ENCODE data around the gene ATP6V0D1.
A peak's percentile ranks its signal among the peaks of the same experiment; 100 is the strongest.

Gene ATP6V0D1

DNA sequence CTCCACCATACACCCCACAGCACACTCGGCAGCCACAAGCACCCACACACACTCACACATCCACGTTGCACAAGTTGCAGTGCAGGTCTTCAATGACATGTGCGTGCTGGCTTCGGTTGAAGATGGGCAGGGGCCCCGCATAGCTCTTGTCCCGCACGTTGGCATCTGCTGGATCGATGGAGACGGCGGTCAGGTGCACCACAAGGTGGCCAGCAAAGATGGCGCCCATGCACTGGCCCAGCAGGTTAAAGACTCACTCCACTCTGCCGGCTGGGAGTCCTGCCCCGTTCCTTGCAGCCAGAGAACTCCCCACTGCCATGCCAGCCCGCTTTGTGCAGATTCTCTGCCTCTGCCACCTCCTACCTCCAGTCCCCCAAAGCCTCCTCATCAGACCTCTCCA, 80.1 kb downstream of the ATP6V0D1 start:
- DNase-seq: no peak

DNA sequence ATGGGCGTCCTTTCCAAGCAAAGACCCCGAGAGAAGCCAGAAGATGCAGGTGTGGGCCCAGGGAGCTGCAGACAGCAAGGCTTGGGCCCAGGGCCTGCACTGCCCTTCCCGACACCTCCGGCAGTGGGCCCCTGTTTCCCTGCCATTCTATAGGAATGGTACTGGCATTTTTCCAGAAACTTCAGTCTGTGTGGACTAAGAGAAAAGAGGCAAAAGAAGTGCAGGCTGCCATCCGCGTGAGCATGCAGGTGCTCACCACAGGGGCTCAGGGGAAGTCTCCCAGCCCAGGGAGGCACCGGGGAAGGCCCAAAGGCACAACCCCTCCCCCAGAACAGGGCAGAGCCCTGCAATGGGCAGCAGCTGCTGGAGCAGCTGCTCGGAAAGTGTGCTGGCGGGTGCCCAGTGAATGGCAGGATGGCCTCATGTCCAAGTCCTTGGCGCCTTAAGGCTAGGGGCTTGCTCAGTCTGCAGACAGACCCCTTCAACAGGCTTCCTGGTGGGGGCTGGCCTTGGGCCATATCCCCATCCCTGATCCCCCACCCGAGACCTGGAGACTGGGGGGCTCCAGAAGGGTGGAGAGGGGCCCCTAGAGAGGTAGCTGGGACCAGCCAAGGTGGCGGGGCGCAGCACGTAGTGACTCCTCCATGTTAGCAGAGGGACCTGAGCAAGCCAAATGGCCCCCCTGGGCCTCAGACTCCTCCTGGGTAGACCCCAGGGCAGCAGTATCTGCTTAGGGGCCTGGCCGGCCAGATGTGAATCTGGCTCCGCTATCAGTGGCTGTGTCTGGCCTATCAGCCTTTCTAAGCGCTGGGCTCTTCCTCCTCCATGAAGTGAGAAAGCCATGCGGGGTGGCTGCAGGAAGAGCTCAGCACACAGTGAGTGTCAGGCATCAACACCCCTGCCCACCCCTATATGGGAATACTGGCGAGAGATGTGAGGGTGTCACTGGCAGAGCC, 80.9 kb downstream of the ATP6V0D1 start:
- no peak for DNase-seq

DNA sequence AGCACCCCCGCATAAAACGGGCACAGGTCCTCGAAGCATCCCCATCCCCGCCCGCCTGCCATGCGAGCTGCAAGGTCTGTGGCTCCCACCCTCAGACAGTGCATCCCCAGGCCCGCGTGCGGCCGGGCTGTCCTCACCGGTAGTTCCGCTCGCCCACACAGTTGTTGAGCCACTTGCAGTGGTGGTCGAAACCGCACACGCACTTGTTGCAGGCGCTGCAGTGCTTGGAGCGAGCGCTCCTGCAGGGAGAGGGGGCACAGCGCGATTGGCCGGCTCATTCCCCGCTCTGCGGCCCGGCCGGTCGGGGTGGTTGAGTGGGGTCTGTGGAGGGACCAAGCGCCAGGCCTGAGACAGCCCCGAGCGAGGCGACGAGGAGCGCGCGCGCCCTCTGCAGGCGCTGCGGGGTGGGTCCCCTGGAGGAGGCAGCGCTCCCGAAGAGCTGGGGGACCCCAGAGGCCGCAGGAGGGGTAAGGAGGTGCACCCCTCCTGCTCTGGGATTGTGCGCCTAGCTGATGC, 81.7 kb downstream of the ATP6V0D1 start:
- DNase-seq: peak; percentile 49

DNA sequence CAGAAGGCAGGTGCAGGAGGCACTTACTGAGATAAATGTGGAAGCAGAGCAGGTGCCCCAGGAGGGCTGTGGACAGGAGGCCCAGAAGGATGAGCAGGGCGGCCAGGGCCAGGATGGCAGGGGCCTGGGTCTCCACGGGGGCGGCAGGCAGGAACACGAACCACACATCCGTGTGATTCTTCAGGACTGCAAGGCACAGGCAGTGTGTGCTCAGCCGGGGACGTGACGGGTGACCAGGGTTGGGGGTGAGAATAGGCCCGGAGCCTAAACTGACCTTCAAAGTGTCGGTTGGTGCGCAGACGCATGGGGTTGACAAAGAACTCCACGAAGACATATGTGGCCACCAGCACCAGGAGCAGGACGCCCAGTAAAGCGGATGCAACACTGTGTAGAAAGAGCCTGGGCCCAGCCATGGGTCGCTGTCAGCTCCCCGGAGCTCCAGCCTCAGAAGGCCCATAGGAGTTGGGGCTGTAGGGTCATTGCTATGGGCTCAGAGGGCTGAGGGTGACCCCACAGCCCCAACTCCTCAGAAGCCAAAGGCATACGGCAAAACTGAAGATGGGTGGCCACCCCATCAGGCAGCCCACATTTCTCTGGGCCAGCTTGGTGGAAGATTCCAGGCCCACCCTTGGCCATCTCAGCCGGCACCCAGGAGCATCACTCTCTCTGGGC, 82.3 kb downstream of the ATP6V0D1 start:
- no peak for DNase-seq

DNA sequence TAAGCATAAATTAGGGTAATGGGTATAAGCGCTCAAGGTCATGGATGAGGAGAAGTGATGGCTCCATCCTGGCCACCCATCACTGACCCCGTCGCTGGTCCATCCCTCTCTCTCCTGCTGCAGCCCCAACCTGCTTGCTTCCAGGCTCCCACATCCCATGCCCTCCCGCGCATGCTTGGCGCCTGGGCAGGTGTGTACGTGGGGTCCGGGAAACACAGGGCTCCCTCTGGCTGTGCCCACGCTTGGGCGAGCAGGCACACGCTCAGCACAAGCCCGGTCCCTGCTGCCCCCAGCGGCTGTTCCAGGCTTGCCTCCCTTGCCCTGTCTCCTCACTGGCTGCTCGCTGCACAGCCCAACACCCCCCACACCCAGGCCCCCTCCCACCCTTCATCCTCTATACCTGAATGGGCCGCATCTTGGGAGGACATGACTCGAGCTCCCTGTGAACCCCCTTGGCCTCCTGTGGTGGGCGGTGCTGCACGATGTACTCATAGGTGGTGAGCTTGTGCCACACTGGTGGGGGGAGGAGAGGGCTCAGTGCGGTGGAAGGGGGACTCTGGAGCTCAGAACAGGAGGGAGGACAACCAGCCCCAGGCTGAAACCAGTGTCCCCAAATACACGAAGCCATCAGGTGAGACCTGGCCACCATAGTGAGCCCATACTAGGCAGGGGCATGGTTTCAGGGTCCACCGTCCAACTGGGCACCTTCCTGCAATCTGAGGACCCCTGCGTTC, 83.0 kb downstream of the ATP6V0D1 start:
- no peak for DNase-seq

DNA sequence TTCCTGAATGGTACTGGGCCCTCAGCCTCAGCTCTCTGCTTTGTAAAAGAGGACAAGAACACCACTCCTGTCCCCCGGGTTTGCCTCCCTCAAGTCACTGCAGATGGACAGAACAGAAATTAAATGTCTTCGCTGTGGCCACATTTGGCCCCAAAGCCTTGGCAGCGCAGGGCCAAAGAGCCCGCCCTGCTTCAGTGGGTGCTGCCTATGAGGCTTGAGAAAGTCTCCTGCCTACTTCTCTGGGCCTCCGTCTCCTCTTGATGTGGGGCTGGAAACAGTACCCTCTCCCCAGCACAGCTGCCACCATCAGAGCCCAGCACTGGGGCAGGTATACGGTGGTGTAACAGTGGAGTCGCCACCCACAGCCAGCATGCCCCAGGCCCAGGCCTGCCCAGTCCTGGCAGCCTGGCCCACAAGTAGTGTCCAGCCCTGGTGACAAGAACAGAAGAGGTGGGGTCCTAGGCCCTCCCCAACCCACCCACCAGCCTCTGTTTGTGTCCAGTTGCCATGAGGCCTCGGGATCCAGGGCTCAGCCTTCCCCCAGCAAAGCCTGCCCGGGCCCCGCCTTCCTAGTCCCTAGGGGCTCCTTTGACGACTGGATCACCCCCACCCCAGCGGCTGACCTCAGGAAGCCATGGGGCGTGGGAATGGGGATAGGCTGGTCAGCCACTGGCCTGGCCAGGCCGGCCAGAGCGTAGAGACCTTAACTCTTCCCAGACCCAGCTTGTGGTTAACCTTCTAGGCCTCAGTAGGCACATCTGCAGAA, 83.7 kb downstream of the ATP6V0D1 start:
- DNase-seq: no peak

DNA sequence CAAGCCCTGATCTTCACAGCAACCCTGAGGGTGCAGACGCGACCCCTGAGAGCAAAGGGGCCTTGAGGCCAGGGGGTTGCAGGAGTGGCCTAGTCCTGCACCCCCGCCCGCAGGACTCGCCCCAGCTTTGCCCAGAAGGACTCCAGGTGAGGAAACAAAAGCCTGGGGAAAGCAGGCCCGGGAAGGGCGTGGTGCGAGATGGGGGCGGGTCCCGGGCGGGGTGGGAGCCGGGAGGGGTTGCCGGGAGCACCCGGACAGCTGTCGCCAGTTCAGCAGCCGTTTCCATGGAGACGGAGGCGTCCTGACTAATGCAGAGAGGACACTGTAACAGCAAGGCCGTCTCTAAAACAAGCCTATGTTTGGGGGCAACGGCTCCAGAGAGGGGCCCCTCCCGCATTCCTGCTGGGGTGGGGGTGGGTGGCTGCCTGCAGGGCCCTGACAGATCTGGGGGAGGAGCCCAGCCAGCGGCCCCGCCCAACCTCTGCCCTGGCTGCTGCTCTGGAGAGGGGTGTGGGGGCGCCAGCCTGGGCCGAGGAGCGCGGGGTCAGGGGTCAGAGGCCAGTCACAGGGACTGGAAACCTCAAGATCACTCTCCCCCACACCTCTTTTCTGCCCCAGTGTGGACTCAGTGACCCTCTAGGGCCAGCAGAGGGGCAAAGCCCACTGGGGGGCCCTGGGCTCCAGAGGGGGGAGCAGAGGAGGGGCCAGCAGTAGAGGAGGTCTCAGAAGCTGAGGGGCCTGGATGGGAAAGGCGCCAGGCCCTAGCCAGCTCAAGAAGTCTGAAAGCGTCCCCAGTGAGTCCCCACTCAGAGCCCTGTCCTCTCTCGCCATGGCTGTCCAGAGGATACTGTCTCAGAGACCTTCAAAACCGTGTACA, 84.6 kb downstream of the ATP6V0D1 start:
- DNase-seq: no peak

DNA sequence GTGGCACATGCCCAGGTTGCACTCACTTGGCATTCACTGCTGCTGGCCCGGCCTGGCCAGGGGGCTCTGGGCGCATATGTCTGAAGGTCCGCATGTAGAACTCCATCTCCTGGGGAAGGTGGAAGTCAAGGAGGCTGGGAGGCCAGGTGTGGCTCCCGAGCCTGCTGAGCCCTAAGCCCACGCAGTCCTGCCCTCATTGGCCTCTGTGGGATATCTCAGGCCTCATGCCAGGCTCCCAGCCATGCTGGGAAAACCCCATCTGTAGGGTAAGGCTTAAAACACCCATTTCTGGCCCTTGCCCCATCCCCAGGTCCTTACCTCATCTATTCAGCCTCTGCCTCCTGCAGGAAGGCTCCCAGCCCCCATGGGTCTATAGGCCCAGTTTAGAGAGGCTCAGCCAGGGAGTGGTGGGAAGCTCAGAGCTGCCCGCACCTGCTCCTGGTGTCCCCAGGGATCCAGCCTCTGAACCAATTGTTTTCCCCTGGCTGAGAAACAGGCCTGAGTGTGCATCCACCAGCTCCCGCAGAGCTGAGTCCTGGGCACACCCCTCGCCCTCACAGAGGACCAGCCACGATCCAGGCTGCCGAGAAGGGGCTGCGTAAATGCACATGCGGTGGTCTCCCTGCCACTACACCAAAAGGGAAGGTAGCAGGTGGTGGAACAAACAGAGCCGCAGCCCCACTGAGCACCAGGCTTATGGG, 85.3 kb downstream of the ATP6V0D1 start:
- no peak for DNase-seq

DNA sequence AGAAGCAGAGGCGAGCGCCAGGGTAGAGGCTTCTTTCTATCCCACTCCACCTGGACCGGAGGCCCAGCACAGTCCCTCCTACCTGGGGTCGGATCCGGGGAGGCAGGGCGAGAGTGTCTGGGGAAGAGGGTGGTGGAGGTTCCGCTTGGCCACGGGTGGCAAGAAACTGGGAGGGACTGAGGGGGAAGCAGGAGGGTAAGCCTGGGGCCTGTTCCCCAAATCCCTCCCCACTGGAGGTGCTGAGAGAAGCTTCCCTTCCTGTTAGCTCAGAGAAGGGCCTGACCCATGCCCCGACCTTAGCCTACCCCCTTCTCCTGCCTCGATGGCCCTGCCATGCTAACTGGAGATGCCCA, 85.9 kb downstream of the ATP6V0D1 start:
- no peak for DNase-seq

DNA sequence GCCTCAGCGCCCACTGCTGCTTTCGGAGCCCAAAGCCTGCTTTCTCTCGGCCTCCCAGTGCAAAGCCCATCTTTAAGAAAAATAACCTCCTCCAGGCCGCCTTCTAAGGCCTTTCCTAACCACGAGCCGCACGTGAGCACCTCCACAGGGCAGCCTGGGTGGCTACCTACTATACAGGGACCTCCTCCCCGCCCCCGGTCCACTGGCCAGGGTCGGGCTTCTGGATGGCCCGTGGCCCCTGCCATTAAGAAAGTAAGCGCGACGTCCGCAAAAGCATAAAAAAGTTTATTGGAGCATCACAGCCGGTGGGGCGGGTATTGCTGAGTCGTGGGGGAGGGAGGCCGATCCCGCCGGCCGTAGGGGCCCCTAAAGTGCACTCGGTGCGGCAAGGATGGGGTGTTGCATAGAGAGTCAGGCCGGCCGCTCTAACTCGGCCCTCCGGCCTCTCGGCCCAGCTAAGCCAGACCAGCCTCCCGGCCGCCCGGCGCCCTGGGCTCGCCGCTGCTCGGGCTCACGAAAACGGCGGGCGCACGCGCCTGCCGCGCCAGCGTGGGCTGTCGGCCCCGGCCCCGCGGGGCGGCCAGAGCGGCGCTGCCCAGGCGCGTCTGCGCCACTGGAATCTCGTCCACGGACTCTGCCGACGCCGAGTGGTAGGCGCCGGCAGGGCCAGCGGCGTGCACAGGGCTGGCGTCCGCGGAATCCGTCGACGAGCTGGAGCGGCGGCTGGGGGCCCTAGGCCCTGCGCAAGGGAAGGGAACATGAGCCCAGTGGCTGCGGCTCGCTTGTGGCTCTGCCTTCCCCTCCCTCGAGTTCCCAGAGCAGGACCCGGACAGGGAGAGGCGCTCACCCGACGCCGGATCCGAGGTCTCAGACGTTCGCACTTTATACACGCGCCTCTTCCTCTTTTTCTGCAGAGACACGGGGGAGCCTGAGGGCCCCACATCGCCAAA, 86.5 kb downstream of the ATP6V0D1 start:
- no peak for DNase-seq

DNA sequence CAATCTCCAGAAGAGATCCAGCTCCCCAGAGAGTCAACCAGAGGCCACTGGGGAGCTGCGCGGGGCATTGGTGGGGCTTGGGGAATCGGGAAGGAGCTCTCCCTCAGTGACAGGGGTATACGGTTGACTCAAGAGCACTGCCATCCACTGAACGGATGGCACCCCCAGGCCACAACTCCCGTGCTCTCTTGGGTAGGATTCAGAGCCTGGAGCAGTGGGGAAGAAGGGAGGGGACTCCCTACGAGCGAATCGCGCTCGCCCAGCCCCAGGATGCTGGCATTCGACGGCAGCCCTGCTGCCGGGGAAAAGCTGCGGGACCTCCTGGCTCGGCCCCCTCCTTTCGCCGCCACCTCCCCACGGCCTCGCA, 87.2 kb downstream of the ATP6V0D1 start:
- no peak for DNase-seq

DNA sequence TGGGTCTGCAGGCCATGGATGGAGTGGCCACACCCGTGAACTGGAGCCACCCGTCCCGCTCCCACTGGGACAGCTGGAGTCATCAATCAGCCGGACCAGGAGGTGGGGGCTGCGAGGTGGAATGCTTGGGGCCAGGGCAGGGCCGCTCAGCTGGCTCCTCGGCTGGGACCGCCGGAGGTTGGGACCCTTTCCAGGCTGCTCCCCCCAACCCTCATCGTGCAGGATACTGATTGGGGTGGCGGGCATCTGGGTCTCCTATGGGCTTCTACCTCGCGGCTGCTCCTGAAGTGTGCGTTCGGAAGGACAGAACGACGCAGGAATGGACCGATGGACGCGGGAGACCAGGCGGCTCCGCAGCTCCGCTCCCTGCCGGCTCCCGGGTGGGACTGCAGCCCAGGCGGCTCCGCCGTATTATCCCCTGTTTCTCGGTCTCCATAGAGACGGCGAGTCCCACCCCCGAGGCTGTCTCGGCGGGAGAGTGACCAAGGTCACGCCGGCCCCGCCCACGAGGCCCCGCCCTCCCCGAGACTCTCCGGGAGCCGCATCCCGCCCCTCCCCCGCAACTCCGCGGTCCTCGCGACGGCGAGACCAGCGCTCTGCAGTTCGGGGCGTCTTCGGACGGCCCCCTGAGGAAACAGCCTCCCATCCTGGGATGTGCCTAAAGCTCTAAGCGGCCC, 87.7 kb downstream of the ATP6V0D1 start, which contains the start of gene TPPP3:
TPPP3 (minus strand) TSS at position 388 of the 677 bp plus-strand sequence. CDS start 2,387 bp downstream, outside the sequence.
- DNase-seq: peak; percentile 45

DNA sequence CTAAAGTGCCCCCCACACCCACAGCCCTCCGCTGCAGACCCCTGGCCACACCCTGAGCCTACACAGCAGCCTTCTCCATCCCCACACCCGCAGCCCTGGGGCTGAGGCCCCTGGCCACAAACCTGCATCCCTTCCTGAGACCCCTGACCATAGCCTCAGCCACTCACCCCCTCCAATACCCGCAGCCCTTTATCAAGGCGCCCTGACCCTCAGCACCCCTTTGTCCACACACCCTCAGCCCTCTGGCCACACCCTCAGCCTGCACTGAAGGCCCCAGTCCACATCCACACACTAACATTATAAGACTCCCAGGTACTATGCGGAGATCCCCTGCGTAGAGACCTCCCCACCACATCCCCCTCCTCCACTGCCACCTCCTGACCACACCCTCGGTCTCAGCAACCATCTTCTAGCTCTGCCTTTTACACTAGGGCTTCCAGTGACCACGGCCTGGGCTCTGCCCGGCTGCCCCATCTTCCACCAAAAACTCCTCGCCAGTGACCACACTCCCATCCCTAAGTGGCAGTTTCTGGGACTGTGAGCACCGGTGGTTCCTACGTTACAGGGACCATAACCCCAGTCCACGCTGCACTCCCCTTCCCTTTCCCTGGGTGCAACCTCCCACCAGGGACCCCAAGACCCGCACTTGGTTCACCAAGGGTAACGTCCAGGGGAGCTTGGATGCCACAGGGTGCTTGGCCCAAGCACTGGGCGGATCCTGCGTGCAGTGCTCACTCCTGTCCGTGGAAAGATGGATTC, 88.5 kb downstream of the ATP6V0D1 start:
- no peak for DNase-seq

DNA sequence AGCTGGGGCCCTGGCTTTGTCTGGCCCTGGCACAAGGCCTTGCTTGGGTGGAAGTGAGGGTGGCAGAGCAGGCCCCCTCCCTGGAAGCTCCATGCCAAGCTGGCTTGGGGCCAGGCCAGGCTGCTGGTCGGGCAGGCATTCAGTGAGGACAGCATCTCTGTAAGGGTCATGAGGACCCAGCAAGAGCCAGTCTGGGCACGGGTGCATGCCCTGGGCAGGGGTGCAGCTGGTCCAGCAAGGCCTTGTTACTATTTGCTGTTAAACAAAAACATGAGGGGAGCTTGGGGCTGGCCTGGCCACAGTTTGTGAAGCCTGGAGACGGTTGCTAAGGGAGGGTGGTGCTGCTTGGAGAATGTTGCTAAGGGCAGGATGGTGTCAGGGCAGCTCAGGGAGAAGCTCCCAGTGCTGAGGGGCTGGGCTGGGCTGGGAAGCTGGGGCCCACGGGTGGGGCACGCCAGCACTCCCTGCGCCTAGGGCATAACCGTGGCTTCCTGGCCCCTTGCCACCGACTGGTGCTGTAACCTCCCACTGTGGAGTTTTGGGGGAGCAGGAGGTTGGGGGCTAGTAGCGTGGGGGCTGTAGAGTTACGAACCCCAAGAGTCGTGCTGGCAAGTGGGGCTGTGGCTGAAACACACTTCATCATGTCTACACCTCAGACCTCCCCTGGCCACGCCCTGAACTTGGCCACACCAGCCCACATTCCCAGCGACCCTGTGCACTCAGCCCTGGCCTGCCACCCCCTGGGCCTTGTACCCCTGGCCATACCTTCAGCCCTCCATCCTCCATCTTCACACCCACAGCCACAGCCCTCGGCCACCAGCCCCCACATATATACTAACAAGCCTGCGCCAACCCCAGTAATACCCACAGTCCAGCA, 89.3 kb downstream of the ATP6V0D1 start:
- no peak for DNase-seq

DNA sequence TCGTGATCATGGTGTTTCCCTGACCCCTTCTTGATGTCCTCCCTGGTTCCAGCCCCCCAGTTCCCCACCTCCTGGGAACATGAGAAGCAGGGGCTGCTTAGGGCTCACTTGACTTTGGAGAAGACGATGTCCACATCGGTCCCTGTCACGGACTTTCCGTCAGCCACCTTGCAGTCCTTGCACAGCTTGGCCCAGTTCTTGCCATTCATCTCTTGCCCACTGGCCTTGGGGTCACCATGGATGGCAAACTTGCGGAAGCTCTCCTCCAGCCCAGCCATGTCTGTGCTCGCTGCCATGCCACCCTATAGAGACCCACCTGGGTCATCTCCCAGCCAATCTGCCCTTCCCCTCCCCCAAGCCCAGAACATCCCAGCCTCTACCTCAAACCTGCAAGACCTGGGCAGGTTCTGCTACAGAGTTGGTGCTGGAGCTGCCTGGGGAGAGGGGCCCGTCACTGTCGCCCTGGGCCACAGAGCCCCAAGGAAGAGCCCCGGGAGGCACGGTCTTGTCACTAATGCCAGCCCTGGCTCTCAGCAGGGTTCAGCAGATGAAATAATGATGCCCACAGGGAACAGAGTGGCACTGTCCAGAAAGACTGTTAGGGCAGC, 90.0 kb downstream of the ATP6V0D1 start:
- no peak for DNase-seq

All from CD4-positive, alpha-beta T cell treated with Interleukin-6 for 4 hours (primary cell).